Activated naive CD8-positive, alpha-beta T cell treated with anti-CD3 and anti-CD28 coated beads for 36 hours (primary cell): ENCODE measurements around the gene NUCB2. TPM values are rescaled to one million over a fixed set of nuclear protein-coding genes. Genes with fewer than 3 reads are reported as not detected.
A peak's percentile ranks its signal among the peaks of the same experiment; 100 is the strongest.

ENCODE experiments used
- DNase-seq: peaks from one replicate; pipeline ENCODE4 v3.0.0; 2021
- H3K27ac Mint-ChIP-seq: one replicate; pipeline ENCODE4 v1.8.0; 2022; ENCODE audit warnings: mild to moderate bottlenecking, moderate library complexity, mixed read lengths
- H3K27me3 Mint-ChIP-seq: one replicate; pipeline ENCODE4 v1.8.0; 2022; ENCODE audit warnings: mild to moderate bottlenecking, mixed read lengths
- H3K36me3 Mint-ChIP-seq: one replicate; pipeline ENCODE4 v1.8.0; 2021; ENCODE audit warnings: mild to moderate bottlenecking, mixed read lengths
- H3K4me1 Mint-ChIP-seq: one replicate; pipeline ENCODE4 v1.8.0; 2021; ENCODE audit warnings: mixed read lengths
- H3K4me3 Mint-ChIP-seq: one replicate; pipeline ENCODE4 v1.8.0; 2022; ENCODE audit warnings: mild to moderate bottlenecking, moderate library complexity, mixed read lengths
- H3K9me3 Mint-ChIP-seq: one replicate; pipeline ENCODE4 v1.8.0; 2022; ENCODE audit warnings: mixed read lengths
- total RNA-seq, 2 experiments: library from RNA; stranded (reverse); gene quantifications; one replicate each; pipeline ENCODE4 v1.2.3, GENCODE V29; 2021

NUCB2 gene
- total RNA-seq, 2 experiments from 2014 or later, result 78.5 to 88.8 TPM

GRCh38 chr11:17343907-17344306, 67.4 kb downstream of the NUCB2 start:
- Mint-ChIP-seq H3K27ac (peak overlapping the region; percentile 19), H3K36me3 (peaks cover 14% of the 10 kb centered on the region), H3K9me3 (no peaks in the 10 kb centered on the region), H3K4me1 (peaks cover 20% of the 10 kb centered on the region), H3K27me3 (no peaks in the 10 kb centered on the region), H3K4me3 (no peak overlapping the region)
- DNase-seq, result peak; percentile 66

DNA sequence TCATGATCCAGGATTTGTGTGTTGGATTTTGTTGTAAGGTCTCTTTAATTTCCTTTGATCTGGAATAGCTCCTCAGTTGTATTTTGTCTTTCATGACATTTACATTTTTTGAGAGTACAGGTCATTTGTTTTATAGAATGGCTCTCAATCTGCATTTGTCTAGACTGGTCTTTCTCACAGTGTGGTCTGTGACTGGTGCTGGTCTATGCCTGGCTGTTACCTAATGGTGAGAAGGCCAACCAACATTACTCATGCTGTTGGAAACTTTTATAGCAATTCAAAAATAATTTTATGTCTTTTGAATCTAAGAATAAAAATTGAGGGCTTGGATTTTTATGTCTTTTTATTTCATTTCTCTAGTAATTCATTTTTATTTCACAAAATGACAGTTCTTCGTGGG, 71.1 kb downstream of the NUCB2 start:
- no peaks in the 10 kb centered on the region for H3K9me3 Mint-ChIP-seq
- DNase-seq, result no peak
- H3K36me3 Mint-ChIP-seq, result peaks cover 10% of the 10 kb centered on the region
- H3K4me3 Mint-ChIP-seq, result no peak overlapping the region
- H3K27me3 Mint-ChIP-seq, result no peaks in the 10 kb centered on the region
- no peak overlapping the region for H3K27ac Mint-ChIP-seq
- H3K4me1 Mint-ChIP-seq, result peaks cover 33% of the 10 kb centered on the region

DNA sequence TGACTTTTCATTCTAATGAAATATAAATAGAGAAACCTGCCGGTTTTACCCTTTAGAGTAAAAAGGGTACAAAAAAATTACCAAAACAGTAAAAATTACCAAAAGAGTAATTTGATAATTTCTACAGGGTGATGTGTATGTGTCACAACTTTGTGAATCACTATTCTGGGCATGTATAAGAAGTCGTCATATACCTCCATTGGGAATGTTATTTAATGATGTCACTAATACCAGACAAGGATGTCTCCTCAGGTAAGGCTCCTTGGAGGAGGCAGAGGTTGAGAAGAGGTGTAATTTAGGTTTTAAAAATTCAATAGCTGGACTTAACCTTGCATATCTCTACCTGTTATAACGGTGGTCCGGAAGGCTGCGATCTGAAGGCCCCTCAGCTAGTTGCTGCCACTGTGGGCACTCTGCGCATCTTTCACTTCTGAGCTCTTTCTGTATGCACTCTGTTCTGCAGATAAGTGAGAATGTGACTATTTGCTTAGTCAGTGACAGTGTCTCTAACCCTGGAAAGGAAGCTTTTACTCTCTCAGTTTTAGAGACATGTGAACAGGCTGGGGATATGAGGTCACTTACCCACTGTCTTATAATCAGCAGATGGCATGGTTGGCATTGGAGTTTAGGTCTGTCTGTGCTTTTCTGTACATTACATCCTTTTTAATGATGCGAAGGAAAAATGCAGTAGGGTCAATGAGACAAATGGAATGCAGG, 74.1 kb downstream of the NUCB2 start:
- Mint-ChIP-seq H3K9me3 (no peaks in the 10 kb centered on the region), H3K27ac (peak overlapping the region; percentile 74), H3K4me1 (peaks cover 29% of the 10 kb centered on the region), H3K36me3 (peaks cover 12% of the 10 kb centered on the region), H3K4me3 (peak overlapping the region; percentile 84), H3K27me3 (no peaks in the 10 kb centered on the region)
- no peak for DNase-seq

DNA sequence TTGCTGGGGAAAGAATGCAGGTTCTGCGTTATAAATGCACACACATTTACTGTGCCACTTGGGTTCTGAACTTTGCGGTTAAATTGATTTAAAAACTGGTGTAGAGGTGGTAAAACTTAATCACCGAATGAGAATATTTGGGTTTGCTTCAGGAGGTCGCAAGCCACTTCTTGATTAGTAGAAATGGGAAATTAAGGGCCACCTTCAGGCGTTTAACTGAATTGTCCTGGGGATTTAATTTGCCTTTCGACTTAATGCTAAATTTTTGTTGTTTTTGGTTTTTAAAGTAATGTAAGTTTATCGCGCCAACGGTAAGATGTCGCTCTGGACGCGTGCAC, 74.6 kb downstream of the NUCB2 start:
- no peak for DNase-seq
- Mint-ChIP-seq H3K9me3 (no peaks in the 10 kb centered on the region), H3K4me3 (peak overlapping the region; percentile 84), H3K27ac (peak overlapping the region; percentile 74), H3K4me1 (peaks cover 29% of the 10 kb centered on the region), H3K36me3 (peaks cover 13% of the 10 kb centered on the region), H3K27me3 (no peaks in the 10 kb centered on the region)

- H3K36me3 Mint-ChIP-seq, result peaks cover 18% of the 10 kb centered on the region
- H3K27ac Mint-ChIP-seq, result peak within 1 kb of the TSS; percentile 86
- DNase-seq, result peak; percentile 68
- peak within 1 kb of the TSS; percentile 84 for H3K4me3 Mint-ChIP-seq
- H3K4me1 Mint-ChIP-seq, result peaks cover 29% of the 10 kb centered on the region
- no peaks in the 10 kb centered on the region for H3K9me3 Mint-ChIP-seq
- no peaks in the 10 kb centered on the region for H3K27me3 Mint-ChIP-seq
Observed at GRCh38 chr11:17351510-17352176, 75.1 kb downstream of the NUCB2 start, which contains the start of gene NCR3LG1. TSS of gene NCR3LG1 (plus strand) at chr11:17351800. CDS start at chr11:17351970, 170 bp downstream.

DNA sequence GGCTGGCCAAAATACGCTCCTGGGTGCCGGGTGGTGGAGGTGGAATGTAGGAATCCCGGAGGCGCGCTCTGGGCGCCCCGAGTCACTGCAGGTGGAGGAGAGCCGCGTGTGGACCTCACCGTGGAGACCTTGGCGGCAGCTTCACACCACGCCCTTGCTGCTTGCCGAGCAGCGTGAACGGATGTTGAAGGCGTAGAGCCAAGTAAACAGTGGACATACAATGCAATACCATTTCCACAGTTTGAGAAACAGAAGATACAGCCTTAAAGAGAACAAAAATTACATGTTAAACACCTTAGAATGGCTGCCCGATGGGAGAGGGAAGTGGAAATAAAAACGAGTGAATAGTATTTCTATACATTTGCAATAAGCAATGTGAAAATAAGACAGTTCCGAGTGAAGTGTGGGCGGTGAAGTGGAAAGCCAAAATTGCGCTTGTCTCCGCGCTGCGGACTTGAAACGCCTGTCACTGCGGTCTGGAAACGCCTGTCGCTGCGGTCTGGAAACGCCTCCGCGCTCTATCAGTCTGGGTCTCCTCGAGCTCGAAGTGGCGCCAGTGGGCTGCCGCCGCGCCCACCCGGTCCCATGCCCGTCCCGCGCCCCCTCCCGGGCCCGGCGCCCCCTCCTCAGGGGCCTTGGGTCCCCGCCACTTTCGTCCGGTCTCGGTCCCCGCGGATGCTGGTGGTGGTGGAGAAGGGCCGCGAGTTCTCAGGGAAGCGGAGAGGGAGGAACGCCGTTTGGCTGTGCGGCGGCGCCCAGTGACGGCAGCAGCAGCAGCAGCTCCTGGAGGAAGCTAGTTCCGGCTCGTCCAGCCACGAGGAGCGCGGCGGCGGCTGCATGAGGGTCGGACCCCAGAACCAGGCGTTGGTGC, 76.6 kb downstream of the NUCB2 start:
- Mint-ChIP-seq H3K4me1 (peaks cover 29% of the 10 kb centered on the region), H3K9me3 (no peaks in the 10 kb centered on the region), H3K36me3 (peaks cover 25% of the 10 kb centered on the region), H3K27ac (peak overlapping the region; percentile 86), H3K4me3 (peak overlapping the region; percentile 84), H3K27me3 (no peaks in the 10 kb centered on the region)
- DNase-seq, result peak; percentile 77

- no peak for DNase-seq
- Mint-ChIP-seq H3K27me3 (no peaks in the 10 kb centered on the region), H3K27ac (peak overlapping the region; percentile 79), H3K4me1 (peaks cover 29% of the 10 kb centered on the region), H3K4me3 (peak overlapping the region; percentile 84), H3K36me3 (peaks cover 27% of the 10 kb centered on the region), H3K9me3 (no peaks in the 10 kb centered on the region)
Observed at GRCh38 chr11:17353821-17354600, 77.5 kb downstream of the NUCB2 start.

DNA sequence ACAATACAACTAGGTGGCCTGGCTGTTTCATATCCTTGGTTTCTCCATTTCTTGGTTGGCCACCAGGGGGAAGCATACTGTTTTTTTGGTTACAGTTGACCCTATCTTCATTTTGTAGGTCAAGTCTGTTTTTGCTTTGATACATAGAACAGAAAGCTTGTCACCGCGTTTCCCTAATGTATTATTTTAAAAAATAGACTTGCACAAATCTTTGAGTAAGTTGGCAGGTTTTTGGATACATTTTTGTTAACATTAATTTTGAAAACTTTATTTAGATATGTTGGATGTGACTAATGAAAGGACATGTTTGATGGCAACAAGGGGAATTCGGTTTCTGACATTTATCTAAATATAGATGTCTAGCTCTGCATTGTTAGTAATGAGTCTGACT, 78.1 kb downstream of the NUCB2 start:
- Mint-ChIP-seq H3K4me1 (peaks cover 29% of the 10 kb centered on the region), H3K4me3 (peak overlapping the region; percentile 84), H3K36me3 (peaks cover 29% of the 10 kb centered on the region), H3K9me3 (peaks cover 4% of the 10 kb centered on the region), H3K27ac (no peak overlapping the region), H3K27me3 (no peaks in the 10 kb centered on the region)
- peak; percentile 64 for DNase-seq

- H3K4me3 Mint-ChIP-seq, result no peak overlapping the region
- peaks cover 63% of the 10 kb centered on the region for H3K36me3 Mint-ChIP-seq
- H3K9me3 Mint-ChIP-seq, result peaks cover 29% of the 10 kb centered on the region
- no peaks in the 10 kb centered on the region for H3K27me3 Mint-ChIP-seq
- no peak for DNase-seq
- H3K27ac Mint-ChIP-seq, result no peak overlapping the region
- H3K4me1 Mint-ChIP-seq, result peaks cover 3% of the 10 kb centered on the region
Observed at GRCh38 chr11:17366495-17366894, 90.0 kb downstream of the NUCB2 start.

GRCh38 chr11:17368551-17368950, 92.0 kb downstream of the NUCB2 start:
- peaks cover 75% of the 10 kb centered on the region for H3K36me3 Mint-ChIP-seq
- no peak overlapping the region for H3K27ac Mint-ChIP-seq
- peaks cover 3% of the 10 kb centered on the region for H3K4me1 Mint-ChIP-seq
- no peaks in the 10 kb centered on the region for H3K27me3 Mint-ChIP-seq
- H3K4me3 Mint-ChIP-seq, result no peak overlapping the region
- peaks cover 42% of the 10 kb centered on the region for H3K9me3 Mint-ChIP-seq
- no peak for DNase-seq

GRCh38 chr11:17369094-17369493, 92.6 kb downstream of the NUCB2 start:
- H3K9me3 Mint-ChIP-seq, result peaks cover 42% of the 10 kb centered on the region
- peaks cover 3% of the 10 kb centered on the region for H3K4me1 Mint-ChIP-seq
- H3K36me3 Mint-ChIP-seq, result peaks cover 75% of the 10 kb centered on the region
- no peak for DNase-seq
- no peak overlapping the region for H3K27ac Mint-ChIP-seq
- H3K27me3 Mint-ChIP-seq, result no peaks in the 10 kb centered on the region
- H3K4me3 Mint-ChIP-seq, result no peak overlapping the region

DNA sequence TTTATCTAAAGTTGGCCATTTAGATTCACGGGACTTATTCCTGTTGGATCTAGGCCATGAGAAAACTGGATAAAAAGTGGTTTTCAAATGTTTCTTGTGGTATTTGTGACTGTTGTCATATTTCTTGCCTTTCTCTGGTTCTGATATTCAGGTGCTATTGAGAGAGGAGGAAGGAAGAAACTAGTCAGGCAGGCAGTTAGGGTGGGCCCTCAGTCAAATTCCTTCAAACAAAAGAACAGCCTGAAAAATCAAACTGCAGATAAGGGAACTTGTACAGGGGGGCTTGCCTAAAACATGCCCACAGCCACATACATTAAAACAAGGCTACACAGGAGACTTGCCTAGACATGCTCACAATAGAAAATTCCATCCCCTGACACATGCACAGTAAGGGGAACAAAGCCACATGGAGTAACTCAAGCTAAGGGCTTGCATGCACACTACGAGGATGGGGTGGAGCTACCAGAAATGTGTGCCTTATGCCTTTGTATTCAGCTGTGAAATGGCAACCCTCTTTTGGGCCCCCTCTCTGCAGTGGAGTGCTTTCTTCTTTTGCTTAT, 93.2 kb downstream of the NUCB2 start:
- peaks cover 75% of the 10 kb centered on the region for H3K36me3 Mint-ChIP-seq
- H3K27me3 Mint-ChIP-seq, result no peaks in the 10 kb centered on the region
- no peak overlapping the region for H3K4me3 Mint-ChIP-seq
- H3K9me3 Mint-ChIP-seq, result peaks cover 42% of the 10 kb centered on the region
- no peak for DNase-seq
- H3K4me1 Mint-ChIP-seq, result peaks cover 3% of the 10 kb centered on the region
- H3K27ac Mint-ChIP-seq, result no peak overlapping the region

DNA sequence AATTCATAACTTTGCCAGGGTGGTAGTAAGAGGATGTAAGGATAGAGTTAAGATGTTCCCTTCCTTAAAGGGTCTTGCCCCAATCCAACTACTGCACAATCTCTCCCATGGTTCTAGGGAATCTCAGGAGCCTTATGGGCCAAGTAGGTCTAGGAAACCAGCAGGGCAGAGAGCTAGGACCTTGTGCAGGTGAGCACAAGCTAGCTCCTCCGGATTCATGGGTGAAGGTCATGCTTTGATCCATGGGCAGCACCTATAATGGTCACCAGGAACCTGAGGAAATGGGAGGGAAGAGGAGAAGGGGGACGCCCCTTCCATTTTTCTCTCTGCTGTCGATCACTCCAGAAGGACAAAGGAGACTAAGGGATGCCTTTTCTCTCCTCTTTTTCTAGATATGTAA, 95.1 kb downstream of the NUCB2 start:
- peaks cover 42% of the 10 kb centered on the region for H3K9me3 Mint-ChIP-seq
- peaks cover 77% of the 10 kb centered on the region for H3K36me3 Mint-ChIP-seq
- no peak overlapping the region for H3K27ac Mint-ChIP-seq
- peaks cover 3% of the 10 kb centered on the region for H3K4me1 Mint-ChIP-seq
- H3K4me3 Mint-ChIP-seq, result no peak overlapping the region
- no peak for DNase-seq
- H3K27me3 Mint-ChIP-seq, result no peaks in the 10 kb centered on the region

DNA sequence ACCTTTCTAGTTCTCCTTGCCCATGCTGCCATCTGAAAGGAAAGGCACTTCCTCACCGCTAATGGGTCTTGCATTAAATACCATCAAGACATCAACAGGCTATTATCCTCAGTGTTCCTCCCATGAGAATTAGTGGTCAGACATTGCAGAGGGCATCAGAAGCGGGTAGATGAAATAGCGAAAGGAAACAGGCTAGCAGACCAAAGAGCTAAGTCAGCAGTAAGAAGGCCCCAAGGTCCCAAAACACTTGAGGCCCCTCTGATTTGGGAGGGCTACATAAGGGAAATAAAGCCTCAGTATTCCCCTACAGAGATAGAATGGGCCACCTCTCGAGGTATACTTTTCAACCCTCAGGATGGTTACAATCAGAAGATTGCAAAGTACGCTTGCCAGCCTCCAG, 99.0 kb downstream of the NUCB2 start:
- no peak for DNase-seq
- no peak overlapping the region for H3K27ac Mint-ChIP-seq
- peaks cover 25% of the 10 kb centered on the region for H3K9me3 Mint-ChIP-seq
- H3K4me1 Mint-ChIP-seq, result no peaks in the 10 kb centered on the region
- H3K27me3 Mint-ChIP-seq, result no peaks in the 10 kb centered on the region
- peaks cover 39% of the 10 kb centered on the region for H3K36me3 Mint-ChIP-seq
- no peak overlapping the region for H3K4me3 Mint-ChIP-seq
